Spleen (tissue), 11 donors: ENCODE data around the gene VRK3. TPM values are rescaled to one million over a fixed set of nuclear protein-coding genes. Genes with fewer than 3 reads are reported as not detected.
A peak's percentile ranks its signal among the peaks of the same experiment; 100 is the strongest.

ENCODE experiments used
- DNase-seq: peaks from one replicate; pipeline ENCODE4 v3.0.0-alpha.2; 2020
- H3K27ac ChIP-seq, 8 donors: fragments of 200-600 bp; sonication (generic) in 7 of 8; 1 replicate in 4 of 8; 2 replicates in 4 of 8; pipeline versions ENCODE4 v1.5.0 to v1.8.0; 2016 to 2021; ENCODE audit warnings: inconsistent platforms in 4 of 8, mild to moderate bottlenecking in 4 of 8, moderate library complexity in 1 of 8
- H3K27me3 ChIP-seq, 7 donors: fragments of 200-600 bp; sonication (generic) in 6 of 7; replicated peaks in 1 of 7; 1 replicate in 4 of 7; 2 replicates in 3 of 7; pipeline versions ENCODE4 v1.5.0 to v1.8.0; 2016 to 2021; ENCODE audit warnings: inconsistent platforms in 3 of 7, mild to moderate bottlenecking in 1 of 7
- H3K36me3 ChIP-seq, 6 donors: fragments of 200-600 bp; sonication (generic) in 5 of 6; 1 replicate in 4 of 6; 2 replicates in 2 of 6; pipeline versions ENCODE4 v1.5.0 to v1.8.0; 2016 to 2021; ENCODE audit warnings: inconsistent platforms in 2 of 6
- H3K4me1 ChIP-seq, 6 donors: fragments of 200-600 bp; sonication (generic) in 5 of 6; 1 replicate in 3 of 6; 2 replicates in 3 of 6; pipeline versions ENCODE4 v1.5.0 to v1.8.0; 2016 to 2021; ENCODE audit warnings: inconsistent platforms in 3 of 6
- H3K4me3 ChIP-seq, 8 donors: fragments of 200-600 bp; sonication (generic) in 7 of 8; 1 replicate in 4 of 8; 2 replicates in 4 of 8; pipeline versions ENCODE4 v1.5.0 to v1.8.0; 2016 to 2021; ENCODE audit warnings: inconsistent platforms in 4 of 8, mild to moderate bottlenecking in 4 of 8, moderate library complexity in 2 of 8
- H3K9me3 ChIP-seq, 8 donors: fragments of 200-600 bp; sonication (generic) in 7 of 8; 1 replicate in 4 of 8; 2 replicates in 4 of 8; pipeline versions ENCODE4 v1.5.0 to v1.8.0; 2016 to 2021; ENCODE audit warnings: inconsistent platforms in 4 of 8
- CTCF ChIP-seq, 11 experiments: fragments of 200-600 bp in 7 of 11; fragments of 450-650 bp in 4 of 11; sonication (generic) in 4 of 11; IDR thresholded peaks in 8 of 11; conservative IDR thresholded peaks in 3 of 11; 1 replicate in 7 of 11; 2 replicates in 4 of 11; pipeline versions ENCODE4 v1.4.0 to v1.8.0; 2016 to 2021; ENCODE audit warnings: antibody characterized with exemption in 11 of 11, inconsistent platforms in 4 of 11, mild to moderate bottlenecking in 1 of 11
- POLR2A ChIP-seq, 3 donors: fragments of 450-650 bp; IDR thresholded peaks; one replicate each; pipeline ENCODE4 v1.5.1; 2017; ENCODE audit warnings: antibody characterized with exemption in 3 of 3, mild to moderate bottlenecking in 1 of 3
- POLR2AphosphoS5 ChIP-seq, 3 donors: sonication (generic); formaldehyde crosslinking; IDR thresholded peaks; one replicate each; pipeline ENCODE4 v1.5.1; 2017; ENCODE audit warnings: antibody characterized with exemption in 3 of 3
- WGBS, 5 donors: extraction: QIAGEN DNeasy Blood & Tissue Kit in 3 of 5; methylation state at CpG; one replicate each; pipeline versions ENCODE4 v1.1.5 to v1.1.7; 2013 to 2018; 5-methylcytosine and 5-hydroxymethylcytosine counted together
- intact Hi-C: fragments of 100-400 bp; cut with DNase I; formaldehyde crosslinking; loops from one replicate; pipeline ENCODE4 v1.15.0; 2023; ENCODE audit warnings: low total_unique reads
- polyA plus RNA-seq, 3 donors: library from polyadenylated mRNA; stranded (reverse); fragments of 200-250 nt; gene quantifications; one replicate each; pipeline ENCODE4 v1.2.1, GENCODE V29; 2013
- total RNA-seq, 7 donors: library from RNA; depleted of rRNA in 3 of 7; stranded (reverse); fragments of >200 nt in 3 of 7; fragmentation: NEBNext Ultra II Directional in 4 of 7; extraction: Animal tissue kit (Norgen Biotek cat#: 25700) in 4 of 7; gene quantifications; one replicate each; pipeline versions ENCODE4 v1.1.0 to v1.2.1, GENCODE V29; 2016 to 2021
- donor health status: healthy with polysubstance abuse.
- donor health status: DM: no; HTN: no; CAD: no; lungs with moderate emphysema.
- donor health status: DM: no; HTN: no; CAD: no.
- donor health status: Bipolar disorder and iron deficiency.
- donor health status: healthy.
- donor health status: DM: no; HTN: no; CAD: no.
- donor health status: DM: yes; HTN: yes; CAD: no.

Gene VRK3
- total and polyA plus RNA-seq, 10 donors, result 17.0 to 60.8 (median 49.7) TPM

DNA sequence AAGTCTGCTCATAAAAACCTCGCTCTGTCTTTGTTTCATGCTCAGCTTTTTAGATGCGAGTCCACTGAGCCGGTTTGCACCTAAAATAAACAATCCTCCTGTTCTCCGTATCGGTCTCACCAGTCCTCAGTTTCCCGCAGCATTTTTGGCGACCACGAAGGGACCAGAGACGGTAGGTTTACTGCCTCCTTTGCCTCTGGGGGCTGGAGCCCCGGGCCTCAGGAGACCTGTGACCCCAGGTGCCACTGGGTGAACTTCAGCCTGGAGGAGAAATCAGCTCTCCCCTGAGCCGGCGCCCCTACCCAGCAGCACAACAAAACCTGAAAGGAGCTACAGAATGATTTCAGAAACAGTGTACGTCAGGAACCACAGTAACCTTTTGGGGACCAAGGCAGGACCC, 72.3 kb downstream of the VRK3 start:
- 61 to 72% (median 67%) methylated on average over 13 of the region's 13 CpGs for WGBS, 5 donors
- intact Hi-C loops, result no loop called here
- peaks cover 32 to 84% (median 57%) of the 10 kb centered on the region in 6 donors for H3K4me1 ChIP-seq
- no peaks in the 10 kb centered on the region for H3K9me3 ChIP-seq
- TF ChIP-seq POLR2A (IDR thresholded peaks at IDR 0.05) (no peak), POLR2AphosphoS5 (IDR thresholded peaks at IDR 0.05) (no peak), CTCF (IDR thresholded peaks at IDR 0.05 in 8 of 11, conservative IDR thresholded peaks at IDR 0.05 in 3 of 11) (no peak)
- peak overlapping the region in 7 of 8 donors; percentile 51 to 87 (median 76) for H3K27ac ChIP-seq
- peaks cover 0 to 20% (median 0%) of the 10 kb centered on the region in 7 donors for H3K27me3 ChIP-seq
- H3K36me3 ChIP-seq, result peaks cover 0 to 41% (median 4%) of the 10 kb centered on the region in 6 donors
- peak overlapping the region in 2 of 8 donors; percentile 6 to 48 for H3K4me3 ChIP-seq
- DNase-seq, result peak; percentile 22

DNA sequence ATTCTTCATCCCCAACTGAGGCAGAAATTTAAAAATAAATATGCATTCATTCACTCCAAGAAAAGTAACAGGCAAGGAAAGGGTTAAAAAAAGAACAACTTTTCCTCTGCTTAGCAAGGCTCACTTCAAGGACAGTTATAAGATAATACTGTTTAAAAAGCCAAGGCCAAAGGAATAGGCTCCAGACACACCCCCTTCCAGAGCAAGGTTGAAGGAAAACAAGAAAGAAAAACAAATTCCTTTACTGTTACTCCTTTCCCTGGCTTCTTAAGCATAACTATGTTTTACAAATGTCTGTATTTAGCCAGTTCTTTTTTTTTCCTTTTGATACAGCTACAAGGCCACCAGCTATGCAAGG, 72.7 kb downstream of the VRK3 start:
- Histone ChIP-seq H3K27me3 (peaks cover 0 to 20% (median 0%) of the 10 kb centered on the region in 7 donors), H3K36me3 (peaks cover 0 to 45% (median 4%) of the 10 kb centered on the region in 6 donors), H3K9me3 (no peaks in the 10 kb centered on the region), H3K4me1 (peaks cover 32 to 80% (median 55%) of the 10 kb centered on the region in 6 donors), H3K4me3 (peak overlapping the region in 2 of 8 donors; percentile 18 to 48), H3K27ac (peak overlapping the region; percentile 22 to 87 (median 70))
- no peak for DNase-seq
- no peak for TF ChIP-seq CTCF (IDR thresholded peaks at IDR 0.05 in 8 of 11, conservative IDR thresholded peaks at IDR 0.05 in 3 of 11)
- TF ChIP-seq POLR2A (IDR thresholded peaks at IDR 0.05), result no peak
- no peak for TF ChIP-seq POLR2AphosphoS5 (IDR thresholded peaks at IDR 0.05)
- intact Hi-C loops, result no loop called here

- Histone ChIP-seq H3K9me3 (no peaks in the 10 kb centered on the region), H3K27ac (peak overlapping the region; percentile 22 to 87 (median 70)), H3K27me3 (peaks cover 0 to 24% (median 0%) of the 10 kb centered on the region in 7 donors), H3K4me3 (peak overlapping the region in 1 of 8 donors; percentile 18), H3K36me3 (peaks cover 0 to 50% (median 4%) of the 10 kb centered on the region in 6 donors), H3K4me1 (peaks cover 28 to 75% (median 52%) of the 10 kb centered on the region in 6 donors)
- TF ChIP-seq POLR2AphosphoS5 (IDR thresholded peaks at IDR 0.05) (peak in 2 of 3 donors; percentile 27 to 32), POLR2A (IDR thresholded peaks at IDR 0.05) (no peak)
- 56 to 82% (median 69%) methylated on average over 8 to 9 of the region's 9 CpGs for WGBS, 5 donors
- intact Hi-C loops, result no loop called here
- peak; percentile 23 for DNase-seq
Observed at GRCh38 chr19:49951806-49952478, 73.2 kb downstream of the VRK3 start.

DNA sequence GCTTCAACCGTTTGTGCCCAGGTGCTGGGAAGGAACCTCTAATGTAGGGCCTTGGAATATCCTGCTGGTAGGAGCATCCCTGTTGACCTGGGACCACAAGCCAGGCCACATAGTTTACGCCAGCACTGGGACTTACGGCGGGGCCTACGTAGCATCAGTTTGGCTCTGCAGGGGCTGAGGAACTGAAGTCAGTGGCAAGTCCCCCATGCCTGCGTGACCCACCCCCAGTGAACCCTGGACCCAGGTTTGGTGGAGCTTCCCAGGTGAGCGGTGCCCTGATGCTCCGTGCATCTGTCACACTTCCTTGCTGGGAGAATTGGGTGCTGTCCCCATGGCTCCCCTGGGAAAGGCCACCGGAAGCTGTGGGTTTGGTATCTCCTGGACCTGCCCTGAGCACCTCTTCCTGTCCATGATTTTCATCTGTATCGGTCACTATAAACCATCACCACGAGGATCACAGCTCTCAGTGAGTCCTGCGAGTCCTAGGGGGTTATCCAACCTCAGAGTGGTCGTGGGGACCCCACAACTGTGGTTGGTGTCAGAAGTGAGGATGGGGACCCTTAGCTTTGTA, 74.1 kb downstream of the VRK3 start:
- no peak overlapping the region for H3K4me3 ChIP-seq
- no peaks in the 10 kb centered on the region for H3K9me3 ChIP-seq
- H3K27me3 ChIP-seq, result peaks cover 0 to 27% (median 0%) of the 10 kb centered on the region in 7 donors
- H3K4me1 ChIP-seq, result peaks cover 25 to 66% (median 48%) of the 10 kb centered on the region in 6 donors
- peak overlapping the region in 5 of 8 donors; percentile 64 to 87 (median 76) for H3K27ac ChIP-seq
- TF ChIP-seq POLR2A (IDR thresholded peaks at IDR 0.05) (no peak), POLR2AphosphoS5 (IDR thresholded peaks at IDR 0.05) (no peak), CTCF (IDR thresholded peaks at IDR 0.05 in 8 of 11, conservative IDR thresholded peaks at IDR 0.05 in 3 of 11) (no peak)
- intact Hi-C loops, result no loop called here
- peaks cover 0 to 54% (median 4%) of the 10 kb centered on the region in 6 donors for H3K36me3 ChIP-seq
- WGBS, 5 donors, result 60 to 84% (median 74%) methylated on average over 12 to 13 of the region's 13 CpGs
- peak; percentile 54 for DNase-seq
